Ascending aorta (tissue), 2 donors: ENCODE measurements around the gene TTC23. TPM values are rescaled to one million over a fixed set of nuclear protein-coding genes. Genes with fewer than 3 reads are reported as not detected.

Experiments
- DNase-seq, 2 donors: peaks; one replicate each; pipeline ENCODE4 v3.0.0-alpha.2; 2019; ENCODE audit warnings: low spot score in 2 of 2
- H3K27ac ChIP-seq, 2 donors: fragments of 200-600 bp; sonication (generic); one replicate each; pipeline ENCODE4 v1.5.1; 2016 to 2017; ENCODE audit warnings: mild to moderate bottlenecking in 1 of 2
- H3K27me3 ChIP-seq: fragments of 200-600 bp; sonication (generic); one replicate; pipeline ENCODE4 v1.5.1; 2017
- H3K36me3 ChIP-seq, 2 donors: fragments of 200-600 bp; sonication (generic); one replicate each; pipeline ENCODE4 v1.5.1; 2016
- H3K4me1 ChIP-seq, 2 donors: fragments of 200-600 bp; sonication (generic); one replicate each; pipeline ENCODE4 v1.5.1; 2016 to 2017; ENCODE audit warnings: mild to moderate bottlenecking in 1 of 2
- H3K4me3 ChIP-seq, 2 donors: fragments of 200-600 bp; sonication (generic); one replicate each; pipeline ENCODE4 v1.5.1; 2016 to 2017; ENCODE audit warnings: mild to moderate bottlenecking in 1 of 2
- H3K9me3 ChIP-seq, 2 donors: fragments of 200-600 bp; sonication (generic); one replicate each; pipeline ENCODE4 v1.5.1; 2016
- CTCF ChIP-seq, 3 experiments: fragments of 200-600 bp in 2 of 3; fragments of 450-650 bp in 1 of 3; sonication (generic) in 2 of 3; IDR thresholded peaks; one replicate each; pipeline ENCODE4 v1.5.1; 2016 to 2019; ENCODE audit warnings: antibody characterized with exemption in 3 of 3, mild to moderate bottlenecking in 1 of 3, moderate library complexity in 1 of 3
- intact Hi-C: fragments of 100-400 bp; cut with DNase I; formaldehyde crosslinking; loops from one replicate; pipeline ENCODE4 v1.15.1; 2023
- total RNA-seq: library from RNA; depleted of rRNA; stranded (reverse); fragments of >200 nt; gene quantifications from one replicate; pipeline ENCODE4 v1.1.0, GENCODE V29; 2016

TTC23 gene
- total RNA-seq, 1 donor from 2014 or later, result 37.3 TPM

DNA sequence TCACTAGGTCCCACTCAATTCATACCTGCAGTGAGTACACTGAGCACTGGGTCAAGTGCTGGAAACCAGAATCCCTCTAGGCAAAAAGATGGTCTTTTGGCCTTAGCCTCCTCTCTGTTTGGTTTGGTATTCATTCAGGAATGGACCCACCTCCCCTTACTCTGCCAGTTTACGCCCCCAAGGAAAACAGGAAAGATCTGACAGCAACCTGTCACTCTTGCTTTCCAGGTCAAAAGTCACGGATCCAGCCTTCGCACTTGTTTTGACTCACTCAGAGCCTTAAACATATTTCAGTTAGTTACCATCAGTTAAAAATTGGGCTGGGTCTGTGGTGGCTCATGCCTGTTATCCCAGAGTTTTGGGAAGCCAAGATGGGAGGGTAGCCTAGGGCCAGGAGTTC is 76.4 kb downstream of the TTC23 start:
- Histone ChIP-seq H3K9me3 (no peaks in the 10 kb centered on the region), H3K27me3 (no peaks in the 10 kb centered on the region), H3K36me3 (peaks cover 3 to 9% of the 10 kb centered on the region in 2 donors), H3K4me3 (no peak overlapping the region), H3K27ac (peak overlapping the region in 1 of 2 donors; percentile 32), H3K4me1 (peaks cover 8 to 32% of the 10 kb centered on the region in 2 donors)
- intact Hi-C loops, result loop anchor here (5.0 kb wide), 2 partner anchors 51 to 66 kb away; partner anchors contain the start of gene SYNM
- TF ChIP-seq CTCF (IDR thresholded peaks at IDR 0.05), result no peak
- no peak for DNase-seq

DNA sequence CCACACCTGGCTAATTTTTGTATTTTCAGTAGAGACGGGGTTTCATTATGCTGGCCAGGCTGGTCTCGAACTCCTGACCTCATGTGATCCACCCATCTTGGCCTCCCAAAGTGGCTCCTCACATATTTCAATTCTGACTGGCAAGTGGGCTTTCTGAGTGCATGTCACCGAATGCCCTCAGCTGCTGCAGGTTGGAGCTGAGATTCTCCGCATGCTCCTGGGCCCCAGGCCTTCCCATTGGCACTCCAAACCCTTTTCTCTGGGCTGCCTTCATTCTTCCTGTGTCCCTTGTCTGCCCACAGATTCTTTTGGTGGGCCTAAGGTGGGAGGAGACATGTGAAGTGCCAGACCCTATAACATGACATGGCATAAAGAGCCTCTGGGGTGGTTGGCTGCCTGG is 77.2 kb downstream of the TTC23 start:
- DNase-seq, result peak in 1 of 2 donors; percentile 37
- no peak overlapping the region for H3K4me3 ChIP-seq
- intact Hi-C loops, result loop anchor here (5.0 kb wide), 2 partner anchors 50 to 65 kb away; partner anchors contain the start of gene SYNM
- no peaks in the 10 kb centered on the region for H3K27me3 ChIP-seq
- peak overlapping the region in 1 of 2 donors; percentile 94 for H3K27ac ChIP-seq
- peaks cover 3 to 9% of the 10 kb centered on the region in 2 donors for H3K36me3 ChIP-seq
- peaks cover 8 to 32% of the 10 kb centered on the region in 2 donors for H3K4me1 ChIP-seq
- TF ChIP-seq CTCF (IDR thresholded peaks at IDR 0.05), result no peak
- H3K9me3 ChIP-seq, result no peaks in the 10 kb centered on the region

GRCh38 chr15:99170476-99171065 is 78.8 kb downstream of the TTC23 start:
- Histone ChIP-seq H3K36me3 (peaks cover 3 to 15% of the 10 kb centered on the region in 2 donors), H3K9me3 (no peaks in the 10 kb centered on the region), H3K27me3 (no peaks in the 10 kb centered on the region), H3K27ac (peak overlapping the region; percentile 90 to 94), H3K4me1 (peaks cover 8 to 32% of the 10 kb centered on the region in 2 donors), H3K4me3 (no peak overlapping the region)
- intact Hi-C loops, result loop anchor here (1.0 to 5.0 kb wide), 3 partner anchors 43 to 63 kb away; partner anchors contain the start of gene SYNM
- TF ChIP-seq CTCF (IDR thresholded peaks at IDR 0.05), result peak in 2 of 3 experiments; percentile 18 to 48
- DNase-seq, result peak in 1 of 2 donors; percentile 59

GRCh38 chr15:99169769-99170311 is 79.5 kb downstream of the TTC23 start:
- Histone ChIP-seq H3K4me3 (no peak overlapping the region), H3K9me3 (no peaks in the 10 kb centered on the region), H3K36me3 (peaks cover 3 to 15% of the 10 kb centered on the region in 2 donors), H3K27ac (peak overlapping the region; percentile 90 to 94), H3K27me3 (no peaks in the 10 kb centered on the region), H3K4me1 (peaks cover 8 to 26% of the 10 kb centered on the region in 2 donors)
- no peak for TF ChIP-seq CTCF (IDR thresholded peaks at IDR 0.05)
- intact Hi-C loops, result loop anchor here (1.0 to 5.0 kb wide), 3 partner anchors 43 to 63 kb away; partner anchors contain the start of gene SYNM
- DNase-seq, result peak in 1 of 2 donors; percentile 77

GRCh38 chr15:99168601-99169580 is 80.5 kb downstream of the TTC23 start:
- intact Hi-C loops, result no loop called here
- TF ChIP-seq CTCF (IDR thresholded peaks at IDR 0.05), result no peak
- peak overlapping the region; percentile 90 to 94 for H3K27ac ChIP-seq
- H3K36me3 ChIP-seq, result peaks cover 3 to 13% of the 10 kb centered on the region in 2 donors
- H3K4me1 ChIP-seq, result peaks cover 8 to 22% of the 10 kb centered on the region in 2 donors
- DNase-seq, result peak in 1 of 2 donors; percentile 52
- H3K27me3 ChIP-seq, result no peaks in the 10 kb centered on the region
- H3K4me3 ChIP-seq, result no peak overlapping the region
- no peaks in the 10 kb centered on the region for H3K9me3 ChIP-seq
